ENCODE results near the gene UBE2G2. TPM values are rescaled to one million over a fixed set of nuclear protein-coding genes. Genes with fewer than 3 reads are reported as not detected.

The UBE2G2 gene
- polyA plus RNA-seq, 1 donor: 140 TPM

DNA sequence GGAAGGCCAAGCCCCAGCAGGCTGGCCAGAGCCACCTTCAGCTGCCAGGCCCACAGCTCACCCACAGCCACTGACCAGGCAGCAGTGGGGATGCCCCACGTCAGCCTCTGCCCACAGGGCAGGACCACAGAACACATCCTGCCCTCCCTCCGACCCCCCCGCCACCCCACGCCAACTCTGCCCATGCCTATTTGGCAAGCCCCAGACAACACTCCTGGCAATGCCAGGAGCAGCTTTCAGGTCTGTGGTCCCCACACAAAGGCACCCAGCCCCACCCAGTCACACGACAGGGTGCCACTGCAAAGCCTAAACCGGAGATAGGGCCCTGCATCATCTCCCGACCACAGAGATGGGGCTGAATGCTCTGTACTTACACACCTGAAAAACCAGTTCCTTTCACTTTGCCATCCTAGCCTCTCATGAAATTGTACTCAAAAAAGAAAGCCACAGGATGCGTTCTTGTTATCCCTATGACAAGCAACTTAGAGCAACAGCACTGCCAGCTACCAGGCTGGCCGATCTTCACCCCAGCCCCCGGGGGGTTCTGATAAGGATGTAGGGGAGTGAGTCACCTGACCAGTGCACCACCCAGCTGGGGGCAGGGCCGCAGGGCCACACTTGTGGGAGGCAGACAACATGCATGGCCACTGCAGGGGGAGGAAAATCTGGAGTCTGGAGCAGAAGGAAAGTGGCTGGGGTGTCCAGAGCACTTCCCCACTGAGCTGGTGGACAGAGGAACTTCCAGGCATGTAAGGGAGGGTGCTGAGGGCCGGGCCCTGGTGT lies 36.2 kb downstream of the UBE2G2 start:
- DNase-seq: no peak

DNA sequence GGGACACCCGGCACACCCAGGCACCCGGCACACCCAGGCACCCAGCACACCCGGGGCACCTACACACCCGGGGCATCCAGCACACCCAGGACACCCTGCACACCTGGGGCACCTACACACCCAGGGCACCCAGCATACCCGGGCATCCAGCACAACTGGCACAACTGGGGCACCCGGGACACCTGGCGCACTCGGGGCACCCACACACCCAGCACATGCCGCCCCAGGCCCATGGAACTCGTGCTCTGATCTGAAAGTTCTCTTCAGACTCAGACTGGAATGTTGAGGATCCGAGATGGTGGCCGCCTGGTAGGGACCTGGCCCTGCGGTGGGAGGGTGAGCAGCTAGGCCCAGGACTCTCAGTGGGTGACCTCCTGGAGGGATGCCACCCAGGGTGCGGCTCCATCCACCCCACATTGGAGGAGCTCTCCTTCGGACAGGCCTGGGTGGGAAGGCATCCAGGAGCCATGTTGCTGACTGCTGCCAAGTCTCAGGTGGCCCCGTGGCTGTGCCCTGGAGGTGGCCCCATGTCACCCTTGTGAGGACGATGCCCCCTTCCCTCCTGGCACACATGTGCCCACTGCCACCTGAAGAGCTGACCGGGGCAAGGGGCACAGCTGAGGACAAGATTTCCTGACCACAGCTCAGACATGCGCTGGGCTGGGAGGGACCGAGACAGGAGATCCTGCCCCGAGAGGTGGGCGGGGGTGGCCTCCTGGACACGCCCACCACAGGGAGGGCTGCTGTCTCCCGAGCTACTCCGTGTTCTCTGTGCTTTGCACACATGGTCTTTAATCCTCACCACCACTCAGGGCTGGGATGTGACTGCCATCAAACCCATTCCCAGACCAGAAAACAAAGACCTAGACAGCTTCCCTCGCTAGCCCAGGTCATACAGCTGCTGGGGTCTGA lies 37.0 kb downstream of the UBE2G2 start:
- DNase-seq: no peak

DNA sequence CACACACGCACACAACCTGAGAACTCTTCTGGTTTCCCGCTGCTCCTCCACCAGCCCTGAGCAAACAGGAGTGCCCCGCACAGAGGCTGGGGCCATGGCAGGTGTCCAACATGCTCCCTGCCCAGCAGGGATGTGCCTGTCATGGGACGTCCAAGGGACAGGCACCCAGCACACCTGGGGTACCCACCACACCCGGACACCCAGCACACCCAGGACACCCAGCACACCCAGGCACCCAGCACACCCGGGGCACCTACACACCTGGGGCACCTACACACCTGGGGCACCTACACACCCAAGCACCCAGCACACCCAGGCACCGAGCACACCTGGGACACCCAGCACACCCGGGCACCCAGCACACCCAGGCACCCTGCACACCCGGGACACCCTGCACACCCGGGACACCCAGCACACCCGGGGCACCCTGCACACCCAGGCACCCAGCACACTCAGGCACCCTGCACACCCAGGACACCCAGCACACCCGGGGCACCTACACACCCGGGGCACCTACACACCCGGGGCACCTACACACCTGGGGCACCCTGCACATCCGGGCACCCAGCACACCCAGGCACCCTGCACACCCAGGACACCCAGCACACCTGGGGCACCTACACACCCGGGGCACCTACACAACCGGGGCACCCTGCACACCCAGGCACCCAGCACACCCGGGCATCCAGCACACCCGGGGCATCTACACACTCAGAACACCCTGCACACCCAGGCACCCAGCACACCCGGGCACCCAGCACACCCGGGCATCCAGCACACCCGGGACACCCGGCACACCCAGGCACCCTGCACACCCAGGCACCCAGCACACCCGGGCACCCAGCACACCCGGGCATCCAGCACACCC lies 37.9 kb downstream of the UBE2G2 start:
- no peak for DNase-seq

- no peak for DNase-seq
Measured at GRCh38 chr21:44763050-44763378, 38.6 kb downstream of the UBE2G2 start.

DNA sequence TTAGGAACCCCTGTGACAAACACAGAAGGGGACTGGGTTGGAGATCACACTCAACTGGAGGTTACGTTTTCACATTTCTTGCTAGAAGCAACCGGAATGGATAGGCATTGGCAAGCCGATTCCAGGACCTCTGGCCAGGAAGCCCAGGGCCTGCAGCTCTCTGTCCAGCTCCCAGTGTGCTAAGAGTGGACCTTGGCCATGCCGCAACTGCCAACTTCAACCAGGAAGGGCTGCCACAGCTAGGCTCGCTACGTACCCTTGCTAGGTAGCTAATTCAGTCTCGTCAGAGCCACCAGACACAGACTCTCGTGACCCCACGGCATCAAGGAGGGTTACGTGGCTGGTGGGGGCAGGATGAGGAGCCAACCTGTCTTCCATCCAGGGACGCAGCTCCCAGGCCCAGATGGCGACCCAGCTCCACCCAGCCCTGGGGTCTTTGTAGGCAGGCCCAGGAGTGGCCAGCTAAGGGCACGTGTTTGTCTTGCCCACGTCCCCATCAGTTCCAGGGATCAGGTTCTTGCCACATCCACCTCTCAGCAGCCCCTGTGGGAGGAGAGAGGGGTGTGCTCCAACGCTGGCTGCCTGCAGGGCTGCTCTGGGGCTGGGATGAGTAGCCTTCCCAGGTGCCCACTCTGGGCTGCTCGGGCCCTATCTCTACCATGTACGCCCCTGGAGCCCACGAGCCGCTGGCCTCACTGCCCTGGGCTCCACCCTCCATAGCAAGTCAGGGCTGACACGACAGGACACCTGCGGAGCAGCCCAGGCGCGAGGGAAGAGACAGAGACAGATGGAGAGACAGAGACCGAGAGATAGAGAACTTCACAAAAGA lies 39.2 kb downstream of the UBE2G2 start:
- DNase-seq: no peak

- no peak for DNase-seq
Measured at GRCh38 chr21:44761747-44762208, 39.8 kb downstream of the UBE2G2 start.

DNA sequence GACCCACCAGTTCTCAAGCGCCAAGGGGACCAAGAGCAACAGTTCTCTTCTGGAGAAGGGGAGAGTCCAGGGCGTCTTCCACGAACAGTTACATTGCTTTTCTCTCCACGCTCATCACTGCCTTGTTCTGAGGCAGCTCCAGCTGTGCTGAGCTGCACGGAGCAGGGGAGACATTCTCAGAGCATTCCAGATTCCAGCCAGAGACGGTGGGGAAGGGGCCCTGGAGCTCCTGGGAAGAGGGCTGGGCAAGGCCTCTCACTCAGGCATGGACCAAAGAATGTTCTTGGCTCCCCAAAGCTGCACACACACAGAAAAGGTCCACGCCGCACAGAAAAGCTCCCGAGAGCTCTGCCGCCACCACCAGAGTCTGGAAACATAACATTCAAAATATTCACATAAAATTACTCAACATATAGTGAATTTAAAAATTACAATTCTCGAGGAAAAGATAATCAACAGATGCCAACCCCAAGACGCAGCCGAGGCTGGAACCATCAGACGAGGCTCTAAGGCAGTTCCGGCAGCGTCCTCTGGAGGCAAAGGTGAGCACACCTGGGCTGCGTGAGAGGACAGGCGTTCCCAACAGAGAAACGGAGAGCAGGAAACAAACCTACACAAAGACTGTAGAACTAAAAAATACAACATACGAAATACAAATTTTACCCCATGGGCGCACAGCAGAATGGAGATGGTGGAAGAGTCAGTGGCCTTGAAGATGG lies 40.5 kb downstream of the UBE2G2 start:
- no peak for DNase-seq

- DNase-seq: no peak
Measured at GRCh38 chr21:44760376-44760775, 41.2 kb downstream of the UBE2G2 start.

- DNase-seq: no peak
Measured at GRCh38 chr21:44759628-44760285, 41.9 kb downstream of the UBE2G2 start.

DNA sequence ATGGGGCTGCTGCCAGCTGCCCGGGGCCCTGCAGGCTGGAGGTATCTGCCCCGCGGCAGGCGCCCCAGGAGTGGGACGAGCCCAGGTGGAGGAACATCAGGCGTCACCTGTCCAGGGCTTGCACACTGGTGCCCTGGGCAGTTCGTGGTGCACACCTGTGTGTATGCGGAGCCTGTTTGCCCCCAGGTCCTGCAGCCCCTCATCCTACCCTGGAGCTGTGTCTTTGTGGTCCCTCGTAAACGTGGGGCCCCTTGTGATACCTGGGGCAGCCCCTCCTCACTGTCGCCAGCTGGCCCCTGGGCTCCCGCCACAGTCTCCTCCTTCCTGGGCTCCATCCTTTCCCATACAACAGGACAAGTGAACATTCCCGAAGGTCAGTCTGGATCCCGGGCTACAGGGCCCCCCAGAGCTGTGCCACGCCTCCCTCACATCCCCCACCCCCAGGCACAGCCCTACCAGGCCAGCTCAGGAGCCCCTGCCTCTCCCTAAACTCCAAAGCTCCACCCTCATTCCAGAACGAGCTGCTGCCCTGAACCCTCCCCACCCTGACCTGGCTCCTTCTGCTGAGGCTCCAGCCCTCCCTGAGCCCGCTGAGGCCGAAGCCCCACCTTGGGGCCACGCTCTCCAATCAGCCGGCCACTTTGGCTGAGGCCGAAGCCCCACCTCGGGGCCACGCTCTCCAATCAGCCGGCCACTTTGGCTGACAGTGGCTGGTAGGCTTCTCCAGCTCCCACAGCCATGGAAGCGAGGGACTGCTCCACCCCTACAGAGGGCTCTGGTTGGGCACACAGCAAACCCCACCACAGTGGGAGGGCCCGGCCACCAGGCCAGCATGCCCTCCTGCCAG lies 42.6 kb downstream of the UBE2G2 start:
- no peak for DNase-seq

DNA sequence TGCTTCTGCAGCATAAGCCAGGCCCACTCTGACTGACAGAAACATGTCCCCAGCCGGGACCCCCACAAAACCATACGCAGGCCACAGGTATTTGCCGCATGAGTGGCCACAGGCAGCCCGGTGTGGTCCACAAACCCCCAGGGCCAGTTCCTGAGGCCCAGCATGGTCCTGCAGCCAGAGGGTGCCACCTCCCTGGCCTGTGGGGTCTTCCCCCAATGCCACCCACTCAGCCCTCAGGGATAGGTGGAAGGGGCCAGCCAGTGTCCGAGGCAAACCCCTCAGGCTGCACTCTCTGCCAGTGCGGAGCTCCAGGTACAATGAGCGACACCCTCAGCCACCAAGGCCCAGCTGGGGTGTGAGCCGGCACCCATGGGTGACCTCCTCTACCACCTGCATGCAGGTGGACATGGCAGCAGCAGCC lies 43.5 kb downstream of the UBE2G2 start:
- DNase-seq: no peak

DNA sequence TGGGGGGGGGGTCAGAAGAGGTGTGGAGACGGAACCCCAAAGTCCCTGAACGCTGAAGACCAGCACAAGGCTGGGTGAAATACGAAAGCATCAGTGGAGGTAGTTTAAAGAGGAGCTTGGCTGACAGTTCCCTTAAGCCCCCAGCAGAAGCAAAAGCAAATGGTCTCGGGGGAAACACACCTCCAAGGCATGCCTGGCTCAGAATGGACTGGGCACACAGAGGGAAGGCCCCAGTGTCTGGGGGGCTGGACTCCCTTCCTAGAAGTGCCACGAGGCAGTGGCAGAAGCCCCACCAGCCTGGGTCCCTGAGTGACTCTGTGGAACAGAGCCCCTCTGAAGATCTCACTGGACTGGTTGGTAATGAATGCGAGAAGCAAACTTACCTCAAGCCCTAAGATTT lies 43.9 kb downstream of the UBE2G2 start:
- DNase-seq: no peak

- DNase-seq: no peak
Measured at GRCh38 chr21:44756423-44757185, 45.0 kb downstream of the UBE2G2 start.

DNA sequence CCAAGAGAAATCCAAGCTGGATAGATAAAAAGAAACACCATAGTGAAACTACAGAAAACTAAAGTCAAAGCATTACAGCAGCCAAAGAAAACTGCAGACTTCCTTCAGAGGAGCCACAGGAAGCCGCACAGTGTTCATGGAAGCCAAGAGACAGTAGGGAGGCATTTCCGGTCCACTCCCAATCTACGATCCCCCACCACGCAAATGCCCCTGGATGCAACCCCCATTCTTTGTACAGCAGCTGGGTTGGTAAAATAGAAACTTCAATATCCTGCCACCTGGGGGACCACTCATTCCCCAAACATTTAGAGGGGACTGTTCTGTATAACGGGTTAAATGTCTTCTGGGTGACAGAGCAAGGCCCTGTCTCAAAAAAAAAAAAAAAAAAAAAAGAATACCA lies 46.4 kb downstream of the UBE2G2 start:
- no peak for DNase-seq

DNA sequence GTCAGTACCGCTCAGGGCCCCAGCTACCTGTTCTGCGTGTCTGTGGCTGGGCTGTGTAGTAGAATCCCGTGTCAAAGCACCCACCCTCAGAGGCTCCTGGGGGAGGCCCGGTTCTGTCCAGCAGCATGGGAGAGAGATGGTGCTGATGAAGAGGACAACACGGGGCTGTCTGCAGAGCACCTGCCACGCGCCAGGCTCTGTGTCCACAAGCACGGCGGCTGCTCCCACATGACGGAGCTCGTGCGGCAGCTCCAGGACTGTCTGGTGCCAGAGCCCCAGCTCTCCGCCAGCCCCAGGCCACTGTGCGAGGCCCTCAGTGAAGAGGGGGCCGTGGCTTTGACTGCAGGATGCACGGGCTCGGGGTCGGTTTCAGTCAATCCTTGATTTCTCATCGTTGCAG lies 48.3 kb downstream of the UBE2G2 start:
- DNase-seq: no peak

DNA sequence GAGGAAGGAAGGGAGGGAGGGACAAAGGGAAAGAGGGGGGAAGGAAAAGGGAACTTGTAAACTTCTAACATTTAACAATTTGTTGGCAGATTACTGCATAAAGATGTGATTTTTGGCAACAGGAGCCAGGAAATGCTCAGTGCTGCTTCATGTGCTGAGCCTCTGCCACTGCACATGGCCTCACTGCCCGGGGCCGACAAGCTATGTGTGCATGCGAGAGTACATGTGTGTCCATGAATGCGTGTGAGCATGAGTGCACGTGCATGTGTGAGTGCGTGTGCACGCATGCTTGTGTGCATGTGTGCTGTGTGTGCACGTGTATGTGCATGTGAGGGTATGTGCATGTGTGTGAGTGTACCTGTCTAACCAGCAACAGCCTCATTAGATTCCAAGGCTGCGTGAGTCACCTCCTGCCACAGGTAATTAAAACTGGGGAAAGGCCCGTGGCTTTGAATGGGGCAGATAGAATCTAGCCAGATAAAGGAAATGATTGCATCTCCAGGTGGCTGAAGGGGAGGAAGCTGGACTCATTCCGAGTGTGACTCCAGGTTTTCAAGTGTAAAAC lies 48.9 kb downstream of the UBE2G2 start:
- no peak for DNase-seq

- no peak for DNase-seq
Measured at GRCh38 chr21:44751799-44752636, 49.6 kb downstream of the UBE2G2 start.

Data from left kidney (tissue), 2 donors.